Mesothelial cell of epicardium (in vitro differentiated cells): ENCODE data around the gene GPR155. TPM values are rescaled to one million over a fixed set of nuclear protein-coding genes. Genes with fewer than 3 reads are reported as not detected.
"Not testable (repeated sequence)": the region's sequence is repeated elsewhere in the genome, so short reads cannot be mapped to it uniquely, and the experiment has no call there.

ENCODE experiments used
- DNase-seq, 2 experiments: peaks; one replicate each; pipeline ENCODE4 v3.0.0; 2021; ENCODE audit warnings: low spot score in 2 of 2; ENCODE audit not compliant: unreplicated experiment in 2 of 2
- H3K27ac Mint-ChIP-seq: 2 replicates; pipeline ENCODE4 v1.8.0; 2021; ENCODE audit warnings: mixed read lengths
- H3K27me3 Mint-ChIP-seq: 2 replicates; pipeline ENCODE4 v1.8.0; 2021; ENCODE audit warnings: low read depth, mixed read lengths
- H3K36me3 Mint-ChIP-seq: 2 replicates; pipeline ENCODE4 v1.8.0; 2021; ENCODE audit warnings: mixed read lengths
- H3K4me1 Mint-ChIP-seq: 2 replicates; pipeline ENCODE4 v1.8.0; 2021; ENCODE audit warnings: mixed read lengths
- H3K4me3 Mint-ChIP-seq: 2 replicates; pipeline ENCODE4 v1.8.0; 2021; ENCODE audit warnings: mild to moderate bottlenecking, moderate library complexity, mixed read lengths
- H3K9me3 Mint-ChIP-seq: 2 replicates; pipeline ENCODE4 v1.8.0; 2021; ENCODE audit warnings: mixed read lengths
- total RNA-seq: library from RNA; stranded (reverse); gene quantifications from 3 replicates; pipeline ENCODE4 v1.2.1, GENCODE V29; 2021
- TF ChIP-seq, protein P1 (sequence below): fragments of 200-600 bp; sonication (generic); IDR thresholded peaks from one replicate; pipeline ENCODE4 v1.5.0; 2021; ENCODE audit warnings: antibody characterized with exemption; ENCODE audit not compliant: unreplicated experiment

The GPR155 gene
- total RNA-seq, 1 donor from 2014 or later: 4.4 TPM

- Mint-ChIP-seq H3K27me3 (peaks cover 2% of the 10 kb centered on the region), H3K4me1 (peaks cover 13% of the 10 kb centered on the region), H3K9me3 (peaks cover 4% of the 10 kb centered on the region), H3K27ac (peak overlapping the region; percentile 21), H3K36me3 (peaks cover 1% of the 10 kb centered on the region), H3K4me3 (peak overlapping the region; percentile 87)
- TF ChIP-seq, protein P1, sequence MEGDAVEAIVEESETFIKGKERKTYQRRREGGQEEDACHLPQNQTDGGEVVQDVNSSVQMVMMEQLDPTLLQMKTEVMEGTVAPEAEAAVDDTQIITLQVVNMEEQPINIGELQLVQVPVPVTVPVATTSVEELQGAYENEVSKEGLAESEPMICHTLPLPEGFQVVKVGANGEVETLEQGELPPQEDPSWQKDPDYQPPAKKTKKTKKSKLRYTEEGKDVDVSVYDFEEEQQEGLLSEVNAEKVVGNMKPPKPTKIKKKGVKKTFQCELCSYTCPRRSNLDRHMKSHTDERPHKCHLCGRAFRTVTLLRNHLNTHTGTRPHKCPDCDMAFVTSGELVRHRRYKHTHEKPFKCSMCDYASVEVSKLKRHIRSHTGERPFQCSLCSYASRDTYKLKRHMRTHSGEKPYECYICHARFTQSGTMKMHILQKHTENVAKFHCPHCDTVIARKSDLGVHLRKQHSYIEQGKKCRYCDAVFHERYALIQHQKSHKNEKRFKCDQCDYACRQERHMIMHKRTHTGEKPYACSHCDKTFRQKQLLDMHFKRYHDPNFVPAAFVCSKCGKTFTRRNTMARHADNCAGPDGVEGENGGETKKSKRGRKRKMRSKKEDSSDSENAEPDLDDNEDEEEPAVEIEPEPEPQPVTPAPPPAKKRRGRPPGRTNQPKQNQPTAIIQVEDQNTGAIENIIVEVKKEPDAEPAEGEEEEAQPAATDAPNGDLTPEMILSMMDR: no peak
- no peak for DNase-seq
Observed at GRCh38 chr2:174487820-174488162, 962 bp upstream of the GPR155 start.

DNA sequence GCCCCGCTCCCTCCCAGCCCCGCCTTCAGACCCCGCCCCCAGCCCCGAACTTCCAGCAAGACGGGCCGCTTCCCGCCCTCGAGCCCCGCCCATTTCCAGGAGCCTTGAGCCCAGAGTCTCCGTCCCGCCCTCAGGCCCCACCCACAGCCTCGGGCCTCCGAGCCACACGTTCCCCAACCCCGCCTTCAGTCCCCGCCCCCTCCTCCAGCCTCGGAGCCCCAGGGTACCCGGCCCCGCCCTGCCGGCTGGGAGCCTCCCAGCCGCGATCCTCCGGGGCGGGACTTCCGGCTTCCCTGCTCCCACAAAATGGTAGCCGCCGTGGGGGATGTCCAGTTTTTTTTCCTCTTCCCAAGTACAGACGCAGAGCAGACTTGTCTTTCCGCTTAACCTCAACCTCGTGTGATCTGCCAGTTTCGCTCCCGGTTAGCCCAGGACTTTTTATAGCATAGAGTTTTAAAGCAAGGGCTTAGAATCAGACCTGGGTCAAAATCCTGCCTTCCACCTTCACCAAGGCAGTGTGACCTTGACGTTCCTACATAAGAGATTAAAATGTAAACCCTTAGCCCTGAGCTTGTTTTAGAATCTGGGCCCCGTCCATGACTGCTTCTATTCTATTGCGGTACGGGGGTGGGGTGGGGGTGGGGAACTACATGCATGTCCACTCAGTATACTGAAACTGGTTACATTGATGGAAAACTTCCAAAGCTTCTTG is 435 bp upstream of the GPR155 start:
- Mint-ChIP-seq H3K9me3 (peaks cover 4% of the 10 kb centered on the region), H3K27ac (peak overlapping the region; percentile 95), H3K4me1 (peaks cover 13% of the 10 kb centered on the region), H3K4me3 (peak overlapping the region; percentile 87), H3K36me3 (peaks cover 3% of the 10 kb centered on the region), H3K27me3 (peaks cover 2% of the 10 kb centered on the region)
- peak; percentile 96 to 100 for DNase-seq
- TF ChIP-seq, protein P1: no peak

DNA sequence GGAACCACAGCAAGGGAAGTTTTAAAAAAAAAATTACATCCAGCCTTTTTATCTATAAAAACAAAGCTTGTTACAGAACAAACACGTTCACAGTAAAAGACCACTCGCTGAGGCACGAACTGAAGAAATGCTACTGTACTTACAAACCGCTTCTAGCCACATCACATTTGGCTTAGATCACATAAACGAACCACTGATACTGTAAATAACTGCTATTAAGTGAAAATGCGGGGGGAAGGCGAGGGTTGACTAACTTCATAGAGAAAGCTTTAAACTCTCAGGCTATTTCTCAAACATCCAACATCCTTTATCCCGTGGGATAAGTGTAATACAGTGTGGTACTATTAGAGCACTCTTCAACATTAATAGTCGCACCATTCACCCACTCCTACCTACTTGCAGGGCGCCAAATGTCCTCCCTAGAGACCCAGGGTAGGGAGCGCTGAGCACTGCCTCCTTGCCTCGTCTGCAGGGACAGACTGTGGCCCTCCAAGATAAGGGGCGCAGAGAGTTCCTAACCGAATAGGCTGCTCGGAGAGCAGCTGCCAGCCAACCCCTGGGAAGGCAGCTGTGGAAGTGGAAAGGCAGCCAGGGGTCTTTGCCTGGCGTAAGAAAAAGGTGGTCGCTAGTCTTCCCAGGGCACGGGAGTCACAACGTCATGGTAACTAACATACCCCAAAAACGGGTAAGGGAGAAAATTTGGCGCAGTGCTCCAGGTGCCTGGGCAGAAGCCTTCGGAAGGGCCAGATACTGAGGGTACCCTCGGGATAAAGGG is 854 bp downstream of the GPR155 start:
- Mint-ChIP-seq H3K4me3 (peak overlapping the region; percentile 87), H3K9me3 (peaks cover 4% of the 10 kb centered on the region), H3K36me3 (peaks cover 5% of the 10 kb centered on the region), H3K4me1 (peaks cover 13% of the 10 kb centered on the region), H3K27ac (peak overlapping the region; percentile 85), H3K27me3 (peaks cover 2% of the 10 kb centered on the region)
- TF ChIP-seq, protein P1: no peak
- no peak for DNase-seq

DNA sequence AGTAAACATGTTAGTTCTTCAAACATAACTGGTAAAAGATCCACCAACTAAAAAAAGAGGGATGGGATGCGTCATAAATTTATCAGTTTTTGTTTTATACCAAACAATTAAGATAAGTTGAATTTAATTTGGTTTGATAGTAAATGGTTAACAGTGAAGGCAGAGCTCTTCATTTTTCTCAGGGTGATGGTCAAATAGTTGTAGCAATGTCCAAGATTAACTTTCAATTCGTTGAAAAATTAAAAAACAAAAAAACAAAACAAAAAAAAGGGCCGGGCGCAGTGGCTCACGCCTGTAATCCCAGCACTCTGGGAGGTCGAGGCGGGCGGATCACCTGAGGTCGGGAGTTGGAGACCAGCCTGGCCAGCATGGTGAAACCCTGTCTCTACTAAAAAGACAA is 1.8 kb downstream of the GPR155 start:
- not testable (repeated sequence) for H3K36me3 Mint-ChIP-seq, H3K9me3 Mint-ChIP-seq, H3K27ac Mint-ChIP-seq, H3K4me3 Mint-ChIP-seq, DNase-seq, H3K27me3 Mint-ChIP-seq
- H3K4me1 Mint-ChIP-seq: peaks cover 13% of the 10 kb centered on the region

DNA sequence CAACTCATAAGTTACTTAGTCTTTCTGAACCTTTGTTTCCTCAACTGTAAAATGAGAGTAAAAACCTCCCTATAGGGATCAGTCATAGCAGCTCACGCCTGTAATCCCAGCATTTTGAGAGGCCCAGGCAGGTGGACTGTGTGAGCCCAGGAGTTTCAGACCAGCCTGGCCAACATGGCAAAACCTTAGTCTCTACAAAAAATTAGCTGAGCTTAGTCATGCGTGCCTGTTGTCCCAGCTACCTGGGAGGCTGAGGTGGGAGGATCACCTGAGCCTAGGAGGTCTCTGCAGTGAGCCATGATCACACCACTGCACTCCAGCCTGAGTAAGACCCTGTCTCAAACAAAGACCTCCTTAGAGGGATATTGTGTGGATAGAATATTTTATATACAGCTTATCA is 2.3 kb downstream of the GPR155 start:
- Mint-ChIP-seq H3K9me3 (peaks cover 4% of the 10 kb centered on the region), H3K36me3 (peaks cover 5% of the 10 kb centered on the region), H3K27ac (no peak overlapping the region), H3K4me1 (peaks cover 13% of the 10 kb centered on the region), H3K27me3 (no peaks in the 10 kb centered on the region), H3K4me3 (no peak overlapping the region)
- TF ChIP-seq, protein P1: no peak
- no peak for DNase-seq

- no peak overlapping the region for H3K27ac Mint-ChIP-seq
- no peaks in the 10 kb centered on the region for H3K27me3 Mint-ChIP-seq
- peaks cover 5% of the 10 kb centered on the region for H3K36me3 Mint-ChIP-seq
- peaks cover 13% of the 10 kb centered on the region for H3K4me1 Mint-ChIP-seq
- H3K9me3 Mint-ChIP-seq: no peaks in the 10 kb centered on the region
- no peak overlapping the region for H3K4me3 Mint-ChIP-seq
- TF ChIP-seq, protein P1: no peak
- no peak for DNase-seq
Observed at GRCh38 chr2:174482854-174483253, 4.0 kb downstream of the GPR155 start.
